HepG2 (cell line): Measurements from ENCODE around the gene RNF13. TPM values are rescaled to one million over a fixed set of nuclear protein-coding genes. Genes with fewer than 3 reads are reported as not detected.

Source experiments
- ATAC-seq: fragments of 200-7000 bp; cut with Tn5 transposase; 3 replicates; pipeline ENCODE4 v1.9.1; 2020; ENCODE audit warnings: mild to moderate bottlenecking, moderate library complexity
- BruUV-seq: library from RNA; stranded (reverse); fragments of 400-500 nt; replicated peaks from 2 replicates; lab custom pipeline; 2021; lab: Mats Ljungman, UMichigan
- CTCF ChIA-PET: fragments of 300-600 bp; formaldehyde crosslinking; extraction: SDS; loops from one replicate; lab custom pipeline; 2021; ENCODE audit warnings: low total read pairs, inconsistent platforms, low intra/inter-chr PET ratio; lab: Yijun Ruan, JAX
- POLR2A ChIA-PET: fragments of 350-600 bp; sonication (Branson Sonifier 250); formaldehyde crosslinking; loops from one replicate; lab custom pipeline; 2020; ENCODE audit warnings: antibody characterized with exemption, inconsistent platforms; lab: Yijun Ruan, JAX
- DNase-seq: peaks from one replicate; pipeline ENCODE4 v3.0.0-alpha.2; 2015; ENCODE audit warnings: low spot score
- FAIRE-seq: peaks from 3 replicates; lab custom pipeline; 2011; peaks lifted over from hg19 to GRCh38; lab: Jason Lieb, UNC
- H2AFZ ChIP-seq: one replicate; pipeline ENCODE4 v1.6.1; 2011; ENCODE audit warnings: low read length, inconsistent platforms
- H3K27ac ChIP-seq: fragments of 300-600 bp; 3 replicates; pipeline ENCODE4 v1.8.0; 2011; ENCODE audit warnings: mixed run types, mild to moderate bottlenecking, mixed read lengths, low read length, inconsistent platforms; ENCODE audit not compliant: insufficient read depth; ENCODE audit errors: extremely low read length
- H3K27me3 ChIP-seq, 2 experiments: fragments of 200-600 bp in 1 of 2; 2 replicates in 1 of 2; 3 replicates in 1 of 2; pipeline versions ENCODE4 v1.6.0 to v1.8.0; 2011; ENCODE audit warnings: low read length in 2 of 2, mild to moderate bottlenecking in 2 of 2, moderate library complexity in 2 of 2, inconsistent platforms in 1 of 2; ENCODE audit not compliant: insufficient read depth in 2 of 2, control insufficient read depth in 1 of 2
- H3K36me3 ChIP-seq, 2 experiments: fragments of 200-600 bp in 1 of 2; replicated peaks in 1 of 2; 2 replicates in 1 of 2; 3 replicates in 1 of 2; pipeline versions ENCODE4 v1.5.1 to v1.8.0; 2011; ENCODE audit warnings: low read length in 2 of 2, inconsistent platforms in 1 of 2; ENCODE audit not compliant: insufficient read depth in 2 of 2, control insufficient read depth in 1 of 2
- H3K4me1 ChIP-seq: 2 replicates; pipeline ENCODE4 v1.5.1; 2012; ENCODE audit warnings: low read length, inconsistent platforms; ENCODE audit not compliant: insufficient read depth
- H3K4me2 ChIP-seq: 2 replicates; pipeline ENCODE4 v1.6.0; 2011; ENCODE audit warnings: low read depth, low read length, inconsistent platforms
- H3K4me3 ChIP-seq, 3 experiments: fragments of 200-600 bp in 1 of 3; sonication (generic), shearing (Covaris generic) in 1 of 3; replicated peaks in 1 of 3; 2 replicates each; pipeline ENCODE4 v1.5.1; 2011 to 2016; ENCODE audit warnings: low read length in 3 of 3, inconsistent platforms in 2 of 3, low read depth in 2 of 3, mild to moderate bottlenecking in 2 of 3, control low read depth in 1 of 3, mixed read lengths in 1 of 3; ENCODE audit not compliant: insufficient read depth in 1 of 3
- H3K79me2 ChIP-seq: one replicate; pipeline ENCODE4 v1.6.1; 2011; ENCODE audit warnings: low read length, inconsistent platforms; ENCODE audit not compliant: insufficient read depth
- H3K9ac ChIP-seq: 2 replicates; pipeline ENCODE4 v1.6.0; 2011; ENCODE audit warnings: mild to moderate bottlenecking, low read depth, low read length, inconsistent platforms; ENCODE audit not compliant: insufficient read depth
- H3K9me3 ChIP-seq: 2 replicates; pipeline ENCODE4 v1.5.1; 2012; ENCODE audit warnings: mild to moderate bottlenecking, low read length
- H4K20me1 ChIP-seq: 2 replicates; pipeline ENCODE4 v1.6.0; 2011; ENCODE audit warnings: inconsistent platforms, mild to moderate bottlenecking, low read length, moderate library complexity; ENCODE audit not compliant: insufficient read depth
- DMAP1 ChIP-seq: IDR thresholded peaks from 2 replicates; pipeline ENCODE4 v1.6.1; 2016
- E2F2 ChIP-seq: sonication (generic); formaldehyde crosslinking; IDR thresholded peaks from 2 replicates; pipeline ENCODE4 v1.4.0; 2020; ENCODE audit warnings: missing genetic modification reagents, borderline replicate concordance
- PHF8 ChIP-seq: sonication (generic); formaldehyde crosslinking; IDR thresholded peaks from 2 replicates; pipeline ENCODE4 v1.5.0; 2020; ENCODE audit warnings: missing genetic modification reagents
- POGZ ChIP-seq: sonication (generic); formaldehyde crosslinking; IDR thresholded peaks from 2 replicates; pipeline ENCODE4 v1.4.0; 2020; ENCODE audit warnings: mild to moderate bottlenecking, missing genetic modification reagents
- RFXAP ChIP-seq: sonication (generic); formaldehyde crosslinking; IDR thresholded peaks from 2 replicates; pipeline ENCODE4 v1.4.0; 2020; ENCODE audit warnings: missing genetic modification reagents, borderline replicate concordance
- TBX2 ChIP-seq: sonication (generic); formaldehyde crosslinking; IDR thresholded peaks from 2 replicates; pipeline ENCODE4 v1.5.0; 2020; ENCODE audit warnings: missing genetic modification reagents, mild to moderate bottlenecking, borderline replicate concordance
- TCF12 ChIP-seq, 2 experiments: fragments of 450-650 bp in 1 of 2; sonication (generic) in 1 of 2; formaldehyde crosslinking in 1 of 2; IDR thresholded peaks; 2 replicates each; pipeline versions ENCODE4 v1.6.1 to v1.8.0; 2017 to 2022; ENCODE audit warnings: antibody characterized with exemption in 1 of 2, mild to moderate bottlenecking in 1 of 2, missing genetic modification reagents in 1 of 2, moderate library complexity in 1 of 2
- TOE1 ChIP-seq: sonication (generic); formaldehyde crosslinking; IDR thresholded peaks from 2 replicates; pipeline ENCODE4 v1.4.0; 2020; ENCODE audit warnings: mild to moderate bottlenecking, missing genetic modification reagents
- ZFP1 ChIP-seq: IDR thresholded peaks from 2 replicates; pipeline ENCODE4 v1.6.1; 2016
- ZNF883 ChIP-seq: sonication (generic); formaldehyde crosslinking; IDR thresholded peaks from 2 replicates; pipeline ENCODE4 v1.5.1; 2020; ENCODE audit warnings: mild to moderate bottlenecking, missing genetic modification reagents; ENCODE audit errors: not compliant biosample characterization
- WGBS: methylation state at CpG from one replicate; pipeline ENCODE4 v1.1.6; 2017; ENCODE audit warnings: low lambda C conversion rate; 5-methylcytosine and 5-hydroxymethylcytosine counted together
- in situ Hi-C: cut with HindIII; loops from 2 replicates; pipeline ENCODE4 v1.10.0; 2017; ENCODE audit warnings: low pct_unique_long_range_greater_than_20kb; ENCODE audit not compliant: extremely low pct_ligation_motif_present
- intact Hi-C: fragments of 100-400 bp; cut with micrococcal nuclease; formaldehyde crosslinking; loops from one replicate; pipeline ENCODE4 v1.10.0; 2022; ENCODE audit not compliant: unreplicated experiment
- polyA plus RNA-seq, 8 experiments: library from polyadenylated mRNA; depleted of rRNA in 3 of 8; stranded (reverse) in 7 of 8; unstranded in 1 of 8; fragments of >200 nt; fragmentation: Illumina TruSeq in 4 of 8; extraction: Trizol in 4 of 8; gene quantifications; 2 replicates each; pipeline versions ENCODE4 v1.2.1 to v1.2.3, GENCODE V29; 2011 to 2016; ENCODE audit warnings: low read depth in 4 of 8, missing spikeins in 1 of 8, mixed read lengths in 1 of 8; ENCODE audit not compliant: insufficient read depth in 1 of 8
- total RNA-seq, 5 experiments: library from RNA; depleted of rRNA; stranded (reverse); fragments of >200 nt; fragmentation: Illumina TruSeq; extraction: Trizol; gene quantifications; 2 replicates each; pipeline ENCODE4 v1.2.3, GENCODE V29; 2016; ENCODE audit warnings: low read depth in 1 of 5
- TF ChIP-seq, protein P1 (sequence below): sonication (generic); formaldehyde crosslinking; IDR thresholded peaks from 2 replicates; pipeline ENCODE4 v1.4.0; 2020; ENCODE audit warnings: mild to moderate bottlenecking, missing genetic modification reagents

The RNF13 gene
- total and polyA plus RNA-seq, 2 of the 13 experiments (the other 11 are each of a cell fraction or from before 2014, with no cell fraction given), result 39.8 to 46.0 TPM

- intact Hi-C loops (no loop called here), in situ Hi-C loops (no loop called here)
- no peak overlapping the region for H3K4me2 ChIP-seq
- H3K27me3 ChIP-seq, result no peaks in the 10 kb centered on the region
- FAIRE-seq (no peak), ATAC-seq (no peak), DNase-seq (no peak)
- H3K9me3 ChIP-seq, result peaks cover 54% of the 10 kb centered on the region
- no peak overlapping the region for H2AFZ ChIP-seq
- 92% methylated on average over 4 of the region's 4 CpGs for WGBS
- ChIA-PET POLR2A (no interaction called here), CTCF (no interaction called here)
- no peaks in the 10 kb centered on the region; the same call in 1 of the 2 replicates for H4K20me1 ChIP-seq
- H3K4me1 ChIP-seq, result no peaks in the 10 kb centered on the region
- no peak overlapping the region for H3K4me3 ChIP-seq
- peaks cover 44% of the 10 kb centered on the region for H3K79me2 ChIP-seq
- no peaks in the 10 kb centered on the region for H3K36me3 ChIP-seq
- H3K27ac ChIP-seq, result no peak overlapping the region
- BruUV-seq, result no TSS peak
- H3K9ac ChIP-seq, result no peak overlapping the region
- TF ChIP-seq, protein P1, sequence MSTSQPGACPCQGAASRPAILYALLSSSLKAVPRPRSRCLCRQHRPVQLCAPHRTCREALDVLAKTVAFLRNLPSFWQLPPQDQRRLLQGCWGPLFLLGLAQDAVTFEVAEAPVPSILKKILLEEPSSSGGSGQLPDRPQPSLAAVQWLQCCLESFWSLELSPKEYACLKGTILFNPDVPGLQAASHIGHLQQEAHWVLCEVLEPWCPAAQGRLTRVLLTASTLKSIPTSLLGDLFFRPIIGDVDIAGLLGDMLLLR (CRISPR knock-in tag), result no peak
- no peak for TF ChIP-seq ZFP1 (CRISPR knock-in tag)
- TF ChIP-seq E2F2 (CRISPR knock-in tag), result no peak
- TF ChIP-seq DMAP1 (CRISPR knock-in tag), result no peak
- TF ChIP-seq PHF8, result no peak
- no peak for TF ChIP-seq ZNF883 (CRISPR knock-in tag)
- TF ChIP-seq TOE1 (CRISPR knock-in tag), result no peak
- TF ChIP-seq TCF12 (IDR thresholded peaks at IDR 0.05), result no peak
- TF ChIP-seq TCF12 (CRISPR knock-in tag; IDR thresholded peaks at IDR 0.05), result no peak
- TF ChIP-seq RFXAP (CRISPR knock-in tag), result no peak
- TF ChIP-seq TBX2 (CRISPR knock-in tag), result no peak
- no peak for TF ChIP-seq POGZ (CRISPR knock-in tag)
Measured at GRCh38 chr3:149831321-149831720, 18.3 kb downstream of the RNF13 start.
